Neural progenitor cell (in vitro differentiated cells): ENCODE measurements around the gene SSR3.

Experiments
- EZH2 ChIP-seq: fragments of 200-600 bp; sonication (generic); IDR thresholded peaks from 2 replicates; pipeline ENCODE4 v1.6.1; 2017; ENCODE audit warnings: antibody characterized with exemption, mild to moderate bottlenecking, moderate library complexity
- EZH2phosphoT487 ChIP-seq: fragments of 200-600 bp; sonication (generic); IDR thresholded peaks from 2 replicates; pipeline ENCODE4 v1.6.1; 2017; ENCODE audit warnings: antibody characterized with exemption
- TF ChIP-seq, protein P1 (sequence below): fragments of 200-600 bp; sonication (generic); IDR thresholded peaks from 2 replicates; pipeline ENCODE4 v1.5.1; 2017; ENCODE audit warnings: antibody characterized with exemption, mild to moderate bottlenecking

DNA sequence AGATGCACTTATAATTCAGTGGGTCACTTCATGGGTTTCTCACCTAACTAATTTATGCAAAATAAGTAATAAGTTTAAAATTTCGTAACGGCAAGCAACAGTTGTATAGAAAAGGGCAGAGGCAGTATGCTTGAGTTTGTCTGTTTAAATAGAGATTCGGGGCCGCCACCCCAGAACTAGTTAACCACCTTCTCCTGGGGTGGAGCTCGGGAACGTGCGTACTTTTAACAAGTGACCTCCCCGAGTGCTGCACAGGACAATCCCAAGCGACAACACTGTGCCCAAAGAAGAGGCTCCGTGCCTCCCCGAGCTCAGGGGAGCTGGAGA is 439 bp downstream of the SSR3 start:
- TF ChIP-seq, protein P1, sequence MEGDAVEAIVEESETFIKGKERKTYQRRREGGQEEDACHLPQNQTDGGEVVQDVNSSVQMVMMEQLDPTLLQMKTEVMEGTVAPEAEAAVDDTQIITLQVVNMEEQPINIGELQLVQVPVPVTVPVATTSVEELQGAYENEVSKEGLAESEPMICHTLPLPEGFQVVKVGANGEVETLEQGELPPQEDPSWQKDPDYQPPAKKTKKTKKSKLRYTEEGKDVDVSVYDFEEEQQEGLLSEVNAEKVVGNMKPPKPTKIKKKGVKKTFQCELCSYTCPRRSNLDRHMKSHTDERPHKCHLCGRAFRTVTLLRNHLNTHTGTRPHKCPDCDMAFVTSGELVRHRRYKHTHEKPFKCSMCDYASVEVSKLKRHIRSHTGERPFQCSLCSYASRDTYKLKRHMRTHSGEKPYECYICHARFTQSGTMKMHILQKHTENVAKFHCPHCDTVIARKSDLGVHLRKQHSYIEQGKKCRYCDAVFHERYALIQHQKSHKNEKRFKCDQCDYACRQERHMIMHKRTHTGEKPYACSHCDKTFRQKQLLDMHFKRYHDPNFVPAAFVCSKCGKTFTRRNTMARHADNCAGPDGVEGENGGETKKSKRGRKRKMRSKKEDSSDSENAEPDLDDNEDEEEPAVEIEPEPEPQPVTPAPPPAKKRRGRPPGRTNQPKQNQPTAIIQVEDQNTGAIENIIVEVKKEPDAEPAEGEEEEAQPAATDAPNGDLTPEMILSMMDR: no peak
- TF ChIP-seq EZH2 (no peak), EZH2phosphoT487 (no peak)
